ENCODE measurements around the gene GPR65.
A peak's percentile ranks its signal among the peaks of the same experiment; 100 is the strongest.
"Not testable (repeated sequence)": the region's sequence is repeated elsewhere in the genome, so short reads cannot be mapped to it uniquely, and the experiment has no call there.

The GPR65 gene

DNA sequence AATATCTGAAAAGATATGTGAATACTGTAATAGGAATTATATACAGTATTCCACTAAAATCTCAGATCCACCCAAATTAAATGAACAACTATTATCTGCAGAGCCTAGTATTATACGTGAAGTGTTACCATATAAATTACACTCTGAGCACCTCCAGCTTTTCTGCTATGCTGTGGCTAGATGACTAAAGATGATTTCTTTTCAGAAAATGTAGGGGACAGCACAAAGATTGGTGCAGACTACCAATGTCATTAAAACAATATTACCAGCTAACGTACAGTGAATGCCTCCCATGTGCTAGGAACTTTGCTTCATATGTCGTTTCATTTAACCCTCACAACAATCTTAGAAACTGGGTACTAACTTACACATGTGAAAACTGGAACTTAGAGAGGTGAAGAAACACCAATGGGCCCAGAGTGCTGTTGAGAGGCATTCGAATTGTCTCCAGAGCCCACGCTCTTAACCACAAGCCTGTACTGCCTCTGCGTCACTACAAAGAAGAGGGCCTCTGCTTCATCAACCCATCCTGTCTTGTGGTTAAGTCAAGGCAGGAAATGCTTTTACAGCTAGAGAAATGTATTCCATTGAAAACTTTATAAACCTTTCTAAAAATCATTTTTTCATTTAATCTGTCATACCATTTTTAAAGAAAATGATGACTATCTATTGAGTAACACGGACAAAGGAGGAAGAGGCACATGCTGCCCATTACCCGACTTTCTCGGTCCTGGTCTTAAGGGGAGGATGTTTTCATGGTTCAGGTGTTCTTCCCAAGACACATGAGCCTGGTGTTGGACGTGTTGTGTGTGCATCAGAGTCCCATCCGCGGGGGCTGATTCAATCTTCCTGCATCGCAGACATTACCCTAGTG is 1.3 kb downstream of the GPR65 start:
- no peak for DNase-seq

DNA sequence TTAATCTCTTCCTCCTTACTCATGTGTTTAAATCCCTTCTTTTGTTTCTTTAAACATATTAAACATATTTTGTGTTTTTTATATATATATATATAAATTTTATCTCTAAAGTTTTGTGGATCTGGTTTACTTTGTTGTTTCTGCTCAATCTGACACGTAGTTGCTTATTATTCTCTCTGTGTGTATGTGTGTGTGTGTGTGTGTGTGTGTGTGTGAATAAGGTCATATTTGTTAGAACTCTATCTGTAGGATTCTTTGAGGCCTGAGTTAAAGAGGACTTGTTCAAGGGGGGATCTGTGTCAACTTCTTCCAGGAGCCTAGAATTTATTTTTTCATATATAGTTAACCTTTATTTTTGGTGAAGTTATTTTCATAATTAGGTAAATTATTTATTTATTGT is 2.7 kb downstream of the GPR65 start:
- no peak for DNase-seq

DNA sequence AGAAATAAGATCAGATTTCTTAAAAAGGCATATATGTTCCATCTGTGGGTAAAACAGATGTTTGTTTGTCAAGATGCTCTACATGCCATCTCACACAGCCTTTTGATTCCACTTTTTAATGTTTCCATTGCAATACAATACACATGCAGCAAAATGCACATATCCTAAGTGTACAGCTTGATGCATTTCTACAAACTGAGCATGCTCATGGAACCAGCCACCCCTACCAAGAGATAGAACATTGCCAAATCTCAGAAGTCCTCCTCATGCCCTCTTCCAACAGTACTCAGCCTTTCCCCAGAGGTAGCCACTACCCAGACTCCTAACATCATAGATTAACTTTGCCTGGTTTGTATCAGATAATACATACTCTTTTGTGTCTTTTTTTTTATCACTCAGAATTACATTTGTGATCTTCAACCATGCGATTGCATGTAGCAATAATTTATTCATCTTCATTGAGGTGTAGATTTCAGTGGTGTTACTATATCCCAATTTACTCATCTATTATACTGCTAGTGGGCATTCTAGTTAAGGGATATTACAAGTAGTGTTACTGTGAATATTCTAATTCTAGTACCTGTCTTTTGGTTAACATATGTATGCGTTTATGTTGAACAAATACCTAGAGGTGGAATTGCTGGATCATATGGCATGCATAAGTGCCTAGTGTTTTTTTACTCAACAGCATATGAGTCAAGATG is 3.3 kb downstream of the GPR65 start:
- DNase-seq, result no peak

DNA sequence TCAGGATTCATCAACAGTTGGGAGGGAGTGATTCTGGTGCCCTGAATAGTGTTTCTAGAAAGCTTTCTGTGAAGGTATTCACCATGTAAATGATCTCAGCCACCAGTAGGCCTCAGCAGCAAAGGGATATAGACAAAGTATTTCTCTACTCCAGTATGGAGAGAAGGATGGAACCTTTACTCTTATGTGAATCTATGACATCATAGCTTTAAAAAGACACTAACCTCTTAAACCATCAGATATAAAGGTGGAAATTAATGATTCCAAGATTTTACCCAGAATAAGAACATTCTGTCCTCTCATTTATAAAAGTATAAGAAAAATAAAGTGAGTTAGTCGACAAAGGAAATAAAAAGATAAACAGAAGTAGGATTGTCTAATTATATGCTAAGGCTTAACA is 4.6 kb downstream of the GPR65 start:
- no peak for DNase-seq

DNA sequence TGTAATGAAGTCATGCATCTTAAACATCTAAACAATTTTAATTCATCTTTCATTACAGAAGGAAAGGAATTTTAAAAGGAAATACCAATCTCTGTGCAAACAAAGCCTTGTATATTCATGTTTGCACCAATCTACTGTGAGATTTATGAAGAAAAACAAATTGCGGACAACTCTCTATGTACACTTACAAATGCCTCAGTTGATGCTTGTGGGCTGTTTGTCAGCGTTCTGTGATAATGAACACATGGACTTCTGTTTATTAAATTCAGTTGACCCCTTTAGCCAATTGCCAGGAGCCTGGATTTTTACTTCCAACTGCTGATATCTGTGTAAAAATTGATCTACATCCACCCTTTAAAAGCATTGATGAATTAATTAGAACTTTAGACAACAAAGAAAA is 5.4 kb downstream of the GPR65 start:
- DNase-seq, result no peak

DNA sequence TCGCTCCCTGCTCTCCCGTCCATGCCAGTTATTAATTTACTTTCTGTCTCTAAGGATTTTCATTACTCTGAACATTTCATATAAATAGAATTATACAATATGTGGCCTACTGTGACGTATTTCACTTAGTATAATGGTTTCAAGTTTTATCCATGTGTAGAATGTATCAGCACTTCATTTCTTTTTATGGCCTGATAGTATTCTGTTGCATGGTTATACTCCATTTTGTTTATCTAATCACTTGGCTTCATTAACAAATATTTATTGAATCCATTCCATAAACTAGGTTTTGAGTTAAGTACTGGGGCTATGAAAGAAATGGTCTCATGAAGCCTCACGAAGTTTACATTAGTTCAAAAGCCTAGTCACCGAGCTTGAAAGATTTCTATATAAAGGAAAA is 7.6 kb downstream of the GPR65 start:
- DNase-seq, result no peak

DNA sequence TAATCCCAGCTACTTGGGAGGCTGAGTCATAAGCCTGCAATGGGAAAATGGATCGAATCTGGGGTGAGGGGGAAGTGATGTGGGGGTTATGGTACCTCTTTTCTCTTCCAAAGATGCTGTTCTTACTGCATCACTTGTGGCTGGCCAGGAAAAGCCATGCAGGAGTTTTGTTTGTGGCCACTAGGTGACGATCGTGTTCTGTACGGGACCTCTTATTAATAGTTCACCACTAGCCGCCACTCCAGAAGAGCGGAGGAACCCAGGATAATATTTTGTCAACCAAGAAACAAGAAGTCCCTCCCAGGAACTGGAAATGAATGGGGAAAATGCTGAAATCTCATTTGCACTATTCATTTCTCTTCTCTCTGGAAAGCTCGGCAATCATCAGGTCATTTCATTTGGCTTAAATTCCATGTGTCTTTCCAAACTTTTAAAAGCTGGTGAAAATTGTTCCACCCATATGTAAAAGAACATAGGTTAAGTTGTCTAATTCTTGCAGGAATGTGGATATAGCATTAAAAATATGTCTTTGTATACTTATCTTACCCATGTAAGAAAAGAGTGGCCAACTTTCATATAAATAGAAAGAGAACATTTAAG is 8.9 kb downstream of the GPR65 start:
- peak; percentile 22 for DNase-seq

DNA sequence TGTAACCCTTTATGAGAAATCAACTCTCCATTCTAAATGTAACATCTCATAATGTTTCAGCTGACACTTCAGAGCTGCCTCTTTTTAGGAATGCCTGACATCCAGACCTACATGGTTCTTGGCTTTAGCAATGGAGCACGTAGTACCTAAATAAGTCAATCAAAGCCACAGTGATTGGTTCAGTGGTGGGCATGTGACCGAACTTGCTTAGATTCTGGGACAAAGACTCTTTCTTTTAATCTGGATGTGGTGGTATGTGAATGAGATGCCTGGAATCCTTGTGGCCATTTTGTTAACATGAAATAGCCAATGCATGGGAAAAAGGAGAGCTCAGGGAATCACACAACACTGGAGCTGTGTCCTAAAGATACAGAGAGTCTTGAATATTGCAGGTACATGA is 11.8 kb downstream of the GPR65 start:
- DNase-seq, result no peak

DNA sequence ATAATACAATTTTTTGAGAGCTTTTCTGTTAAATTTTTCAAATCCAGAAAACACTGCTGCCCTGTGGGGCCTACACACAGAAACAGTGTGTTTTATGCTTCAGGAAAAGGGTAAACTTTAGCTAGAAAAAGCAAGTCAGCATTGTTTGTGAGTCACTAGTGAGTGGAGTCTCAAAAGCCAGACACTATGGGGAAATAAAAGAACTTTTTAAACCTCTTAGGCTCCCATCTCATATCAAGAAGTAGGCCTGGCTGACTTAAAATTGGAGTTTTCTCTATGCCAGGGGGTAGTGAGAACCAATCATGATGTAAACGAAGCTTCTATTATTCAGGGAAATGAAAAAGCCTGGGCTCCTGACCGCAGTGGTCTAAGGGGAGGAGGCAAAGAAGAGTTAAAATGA is 12.6 kb downstream of the GPR65 start:
- DNase-seq, result no peak

DNA sequence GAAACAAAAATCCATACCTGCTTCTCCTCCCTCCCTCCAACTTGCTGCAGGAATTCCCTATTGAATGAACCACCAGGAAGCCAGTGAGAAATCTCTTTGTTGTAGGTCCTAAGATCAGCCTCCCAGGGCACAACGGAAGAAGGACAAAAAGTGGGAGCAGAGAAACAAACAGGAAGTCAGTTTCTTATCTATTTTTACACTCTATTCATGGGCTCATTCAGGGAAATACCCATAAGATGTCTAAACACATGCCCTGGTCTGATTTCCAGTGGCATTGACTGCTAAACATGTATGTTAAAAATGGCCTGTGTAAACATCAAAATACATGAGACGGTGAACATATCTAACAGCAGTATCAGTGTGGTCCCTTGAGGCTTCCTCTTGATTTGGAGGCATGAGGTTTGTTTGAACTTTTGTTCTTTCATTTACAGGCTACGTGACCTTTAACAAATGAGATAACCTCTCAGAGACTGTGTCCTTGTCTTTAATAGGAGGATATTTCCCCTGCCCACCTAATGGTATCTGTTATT is 18.8 kb downstream of the GPR65 start:
- DNase-seq, result no peak

DNA sequence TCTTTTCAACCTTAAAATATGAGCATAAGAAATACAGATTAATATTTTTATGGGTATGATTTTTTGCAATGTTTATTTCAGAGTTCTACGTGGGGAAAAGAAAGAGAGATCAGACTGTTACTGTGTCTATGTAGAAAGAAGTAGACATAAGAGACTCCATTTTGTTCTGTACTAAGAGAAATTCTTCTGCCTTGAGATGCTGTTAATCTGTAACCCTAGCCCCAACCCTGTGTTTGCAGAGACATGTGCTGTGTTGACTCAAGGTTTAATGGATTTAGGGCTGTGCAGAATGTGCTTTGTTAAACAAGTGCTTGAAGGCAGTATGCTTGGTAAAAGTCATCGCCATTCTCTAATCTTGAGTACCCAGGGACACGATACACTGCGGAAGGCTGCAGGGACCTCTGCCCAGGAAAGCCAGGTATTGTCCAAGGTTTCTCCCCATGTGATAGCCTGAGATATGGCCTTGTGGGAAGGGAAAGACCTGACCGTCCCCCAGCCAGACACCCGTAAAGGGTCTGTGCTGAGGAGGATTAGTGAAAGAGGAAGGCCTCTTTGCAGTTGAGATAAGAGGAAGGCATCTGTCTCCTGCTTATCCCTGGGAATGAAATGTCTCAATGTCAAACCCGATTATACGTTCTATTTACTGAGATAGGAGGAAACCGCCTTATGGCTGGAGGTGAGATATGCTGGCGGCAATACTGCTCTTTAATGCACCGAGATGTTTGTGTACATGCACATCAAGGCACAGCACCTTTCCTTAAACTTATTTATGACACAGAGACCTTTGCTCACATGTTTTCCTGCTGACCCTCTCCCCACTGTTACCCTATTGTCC is 19.5 kb downstream of the GPR65 start:
- DNase-seq, result not testable (repeated sequence)

DNA sequence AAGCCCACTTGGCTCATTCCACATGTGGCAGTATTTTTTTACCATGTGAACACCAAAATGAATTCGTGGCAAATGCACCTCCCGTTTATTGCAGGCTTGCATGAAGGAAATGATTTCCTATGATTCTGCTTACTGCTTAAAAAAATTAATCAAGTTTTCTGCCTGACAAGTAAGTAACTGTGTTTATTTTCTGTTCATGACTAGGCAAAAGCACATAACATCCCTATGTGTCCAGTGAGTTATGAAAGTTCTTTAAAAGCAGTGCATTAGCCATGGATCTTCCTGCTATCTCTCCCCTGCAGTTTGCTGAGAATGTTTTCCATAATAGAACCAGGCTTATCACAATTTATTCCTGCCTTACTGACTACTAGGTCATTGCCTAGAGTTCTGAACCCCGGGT is 20.4 kb downstream of the GPR65 start:
- DNase-seq, result no peak

DNA sequence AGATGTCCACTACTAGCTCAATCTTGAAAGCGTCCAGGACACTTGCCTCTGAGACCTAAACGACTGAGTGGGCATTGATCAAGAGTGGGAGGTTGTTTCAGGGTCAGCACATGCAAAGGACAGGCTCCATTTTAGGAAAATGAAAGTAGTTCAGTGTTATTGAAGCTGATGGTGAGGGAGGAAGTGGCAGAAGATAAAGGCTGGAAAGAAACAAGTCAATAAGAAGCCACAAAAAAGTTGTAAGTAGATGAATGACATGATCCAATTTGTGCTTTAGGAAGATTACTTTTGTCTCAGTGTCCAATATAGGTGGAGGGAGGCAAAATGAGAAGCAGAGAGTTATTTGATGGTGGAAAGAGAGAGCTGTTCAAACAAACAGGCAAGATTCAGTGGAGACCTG is 22.0 kb downstream of the GPR65 start:
- no peak for DNase-seq

DNA sequence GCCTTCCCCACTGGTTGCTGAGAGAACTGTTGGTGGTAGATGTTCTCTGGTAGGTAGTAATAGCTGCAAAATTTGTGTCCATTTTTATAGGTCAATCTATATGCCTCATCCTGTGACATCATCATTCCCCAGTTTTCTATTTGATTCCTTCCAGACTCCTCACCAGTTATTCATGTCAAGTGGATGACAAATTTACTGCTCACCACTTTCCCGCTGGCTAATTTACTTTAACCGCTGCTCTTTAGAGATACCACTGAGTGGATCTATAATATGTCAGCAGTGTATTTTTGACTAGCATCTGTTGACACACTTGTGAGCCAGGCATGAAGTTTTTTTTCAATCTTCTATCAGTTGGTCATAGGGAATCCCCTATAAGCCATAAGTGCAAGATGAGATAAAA is 24.6 kb downstream of the GPR65 start:
- DNase-seq, result no peak

DNA sequence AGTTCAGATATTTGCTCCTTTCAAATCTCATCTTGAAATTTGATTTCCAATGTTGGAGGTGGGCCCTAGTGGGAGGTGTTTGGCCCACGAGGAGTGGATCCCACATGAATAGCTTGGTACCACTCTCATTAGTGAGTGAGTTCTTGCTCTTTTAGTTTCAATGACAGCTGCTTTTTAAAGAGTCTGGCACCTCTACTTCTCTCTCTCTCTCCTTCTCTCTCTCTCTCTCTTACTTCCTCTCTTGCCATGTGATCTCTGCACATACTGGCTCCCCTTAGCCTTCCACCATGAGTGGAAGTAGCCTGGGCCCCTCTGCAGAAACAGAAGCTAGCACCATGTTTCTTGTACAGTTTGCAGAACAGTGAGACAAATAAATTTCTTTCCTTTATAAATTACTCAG is 25.1 kb downstream of the GPR65 start:
- DNase-seq, result no peak

DNA sequence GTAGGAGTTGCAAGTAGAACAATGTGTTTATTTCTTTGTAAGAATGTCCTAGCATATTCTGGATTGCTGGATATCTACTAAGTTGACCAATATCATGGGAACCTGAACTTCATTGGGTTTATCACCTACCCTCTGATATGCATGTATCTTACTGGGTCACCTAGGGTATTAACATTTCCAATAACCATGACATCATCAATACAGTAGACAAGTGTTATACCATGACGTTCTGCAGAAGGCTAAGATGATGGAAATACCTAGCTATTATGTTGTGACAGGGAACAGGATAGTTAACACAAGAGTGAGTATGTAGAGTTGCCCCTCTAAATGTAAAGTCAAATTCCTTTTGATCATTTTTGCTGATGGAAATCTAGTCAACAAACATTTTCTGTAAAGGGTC is 26.0 kb downstream of the GPR65 start:
- DNase-seq, result no peak

DNA sequence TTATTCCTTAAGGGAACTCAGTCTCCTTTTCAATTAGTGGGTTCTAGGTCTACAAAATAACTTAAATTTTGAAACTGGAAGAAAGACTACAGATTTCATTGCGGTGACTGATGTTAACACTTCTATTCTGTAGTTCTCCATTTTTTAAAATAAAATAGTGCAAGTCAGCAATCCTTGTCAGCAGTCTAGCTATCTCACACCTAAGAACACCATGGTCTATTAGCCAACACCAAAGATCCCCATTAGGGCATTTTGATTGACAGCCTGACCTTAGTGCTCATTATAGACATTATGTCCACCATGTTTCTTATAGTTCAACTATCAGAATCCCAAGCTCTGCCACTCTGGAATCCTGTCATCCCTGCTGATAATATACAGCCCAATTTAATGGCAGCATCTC is 27.4 kb downstream of the GPR65 start:
- no peak for DNase-seq

DNA sequence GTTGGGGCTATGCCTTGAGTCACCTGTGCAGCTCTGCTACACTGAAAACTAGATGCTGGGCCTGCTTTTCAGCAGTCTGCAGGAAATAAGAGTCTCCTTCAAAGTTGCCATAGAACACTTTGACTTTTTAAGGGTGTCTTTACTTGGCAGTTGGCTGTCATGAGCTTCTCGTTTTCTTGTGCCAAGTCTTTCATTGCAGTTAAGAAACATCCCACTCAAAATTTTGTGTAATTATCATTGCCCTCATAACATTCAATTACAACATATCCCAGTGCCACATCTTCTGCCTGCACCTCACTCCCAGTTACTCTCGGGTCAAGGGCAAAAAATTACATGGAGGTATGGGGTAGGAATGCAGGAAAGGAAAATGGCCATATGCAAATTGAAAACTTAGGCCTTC is 29.1 kb downstream of the GPR65 start:
- DNase-seq, result no peak

DNA sequence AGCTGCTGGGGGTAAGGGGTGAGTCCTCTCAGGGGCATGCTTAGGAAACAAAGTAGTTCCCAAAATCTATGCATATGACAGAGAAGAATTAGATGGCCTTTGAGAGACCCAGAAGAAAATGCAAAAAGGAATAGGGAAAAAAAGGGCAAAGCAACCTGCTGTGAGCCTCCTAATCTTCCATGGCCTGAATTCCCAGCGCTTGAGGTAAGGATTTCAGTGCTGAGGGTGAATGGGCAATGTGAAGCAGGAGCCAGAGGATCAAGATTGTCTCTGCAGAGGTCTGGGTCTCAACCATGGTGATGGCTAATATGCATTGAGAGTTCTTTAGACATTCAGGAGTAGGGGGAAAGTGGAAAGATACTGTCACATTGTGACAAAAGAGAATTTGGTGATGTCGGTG is 31.5 kb downstream of the GPR65 start:
- DNase-seq, result no peak

DNA sequence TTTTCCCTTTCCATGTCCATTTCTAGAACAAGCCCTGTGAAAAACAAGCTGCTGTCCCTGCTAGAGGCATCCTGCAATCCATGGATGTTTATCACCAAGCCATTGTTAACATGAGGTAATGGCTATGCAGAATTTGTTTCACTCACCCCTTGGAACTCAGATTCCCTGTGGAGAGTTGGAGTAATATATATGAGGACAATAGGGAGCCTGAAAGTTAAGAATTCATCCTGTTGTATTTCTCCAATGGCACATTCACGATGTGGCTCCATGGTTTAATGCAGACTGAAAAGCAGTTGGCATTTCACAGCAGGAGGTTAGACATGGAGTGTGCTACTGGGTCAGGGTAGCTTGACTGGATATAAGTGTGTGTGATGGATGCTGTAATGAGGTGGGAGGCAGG is 32.4 kb downstream of the GPR65 start:
- DNase-seq, result no peak

DNA sequence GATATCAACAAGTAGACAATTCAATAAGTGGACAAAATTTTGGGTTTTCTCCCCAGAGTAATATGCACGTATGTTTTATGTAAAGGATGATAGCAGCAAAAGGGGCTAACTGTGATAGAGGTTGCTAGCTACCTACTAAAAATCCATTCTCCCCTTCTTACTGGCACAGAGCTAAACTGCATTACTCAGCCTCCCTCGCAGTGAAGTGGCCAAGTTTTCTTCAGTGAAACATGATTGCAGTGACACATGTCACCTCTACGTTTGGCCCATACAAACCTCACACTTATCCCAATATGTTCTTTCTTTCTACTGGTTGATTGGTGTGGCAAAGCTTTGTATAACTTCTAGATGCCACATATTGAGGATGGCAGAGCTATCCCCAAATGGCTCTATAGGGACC is 34.3 kb downstream of the GPR65 start:
- no peak for DNase-seq

DNA sequence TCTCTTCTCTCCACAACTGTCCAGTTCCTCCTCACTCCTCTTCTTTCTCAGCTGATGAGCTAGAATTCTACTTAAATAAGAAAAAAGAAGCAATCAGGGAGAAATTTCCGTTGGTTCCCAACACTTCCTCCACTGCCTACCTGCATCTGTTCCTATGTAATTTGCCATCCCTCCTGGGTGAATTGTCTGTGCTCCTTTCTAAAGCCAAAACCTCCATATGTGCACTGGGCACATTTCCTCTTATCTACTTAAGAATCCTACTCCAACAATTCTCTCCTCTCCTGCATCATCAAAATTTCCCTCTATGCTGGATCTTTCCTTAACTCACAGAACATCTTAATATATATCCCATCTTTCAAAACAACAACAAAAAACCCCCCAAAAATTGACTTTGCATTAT is 35.2 kb downstream of the GPR65 start:
- DNase-seq, result no peak
